HG03442 (cell line): ENCODE results near the gene PDE6H.

ENCODE experiments used
- ATAC-seq: cut with Tn5 transposase; IDR thresholded peaks from one replicate; pipeline ENCODE4 v1.9.1; 2021; ENCODE audit warnings: mild to moderate bottlenecking, moderate library complexity; ENCODE audit not compliant: unreplicated experiment

Gene PDE6H

DNA sequence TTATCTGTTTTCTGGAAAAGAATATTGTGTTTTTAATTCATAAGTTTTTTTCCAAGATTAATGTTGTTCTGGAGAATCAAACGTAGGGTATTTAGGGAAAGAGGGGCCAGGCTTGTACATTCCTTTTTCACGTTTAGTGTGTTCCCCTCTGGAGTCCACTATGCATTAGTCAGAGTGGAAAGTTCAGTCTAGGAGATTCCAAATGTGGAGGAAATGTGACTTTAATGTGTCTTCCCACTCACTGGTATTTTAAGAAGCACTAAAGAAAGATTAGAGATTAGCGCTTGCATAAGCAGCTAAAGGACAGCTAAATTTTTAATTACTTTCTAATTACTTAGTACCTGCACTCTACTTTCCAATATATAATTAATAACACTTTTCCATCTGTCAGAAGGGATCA lies 4.4 kb upstream of the PDE6H start:
- ATAC-seq, result no peak

GRCh38 chr12:14970473-14970872 lies 2.4 kb upstream of the PDE6H start:
- ATAC-seq, result no peak

GRCh38 chr12:14974633-14975032 lies 1.8 kb downstream of the PDE6H start:
- ATAC-seq, result no peak

GRCh38 chr12:14975457-14975856 lies 2.6 kb downstream of the PDE6H start:
- ATAC-seq, result no peak

DNA sequence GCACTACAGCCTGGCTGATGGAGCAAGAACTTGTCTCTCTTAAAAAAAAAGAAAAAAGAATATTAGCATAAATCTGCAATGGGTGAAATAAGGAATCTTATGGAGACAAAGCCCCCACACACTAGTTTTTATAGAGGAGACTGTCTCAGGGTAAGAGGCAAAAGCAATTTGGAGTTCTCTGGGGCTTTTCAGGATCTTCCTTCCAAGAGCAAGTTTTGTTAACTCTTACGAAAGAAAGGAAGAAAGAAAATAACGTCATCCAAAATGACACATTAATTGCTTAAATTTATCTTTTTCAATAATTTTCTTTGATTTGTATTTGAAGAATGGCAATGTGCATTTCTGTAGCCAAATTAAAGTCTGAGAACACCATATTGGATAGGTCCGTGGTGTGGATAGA lies 3.8 kb downstream of the PDE6H start:
- no peak for ATAC-seq

DNA sequence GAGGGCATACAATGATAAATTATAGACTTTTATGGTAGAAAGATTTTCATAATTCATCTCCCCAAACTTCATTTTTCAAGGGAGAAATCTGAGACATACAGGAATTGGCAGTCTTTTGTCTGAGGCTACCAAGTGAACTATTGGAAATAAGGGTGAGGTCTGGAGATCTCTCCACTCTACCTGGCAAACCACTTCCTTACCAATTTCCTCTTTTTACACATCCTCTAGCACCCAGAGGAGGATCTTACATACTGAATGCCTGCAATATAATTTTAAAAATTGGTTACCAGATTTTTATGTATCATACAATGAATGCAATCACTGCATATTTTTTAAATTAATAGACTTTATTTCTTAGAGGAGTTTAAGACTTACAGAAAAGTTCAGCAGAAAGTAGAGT lies 6.6 kb downstream of the PDE6H start:
- no peak for ATAC-seq

DNA sequence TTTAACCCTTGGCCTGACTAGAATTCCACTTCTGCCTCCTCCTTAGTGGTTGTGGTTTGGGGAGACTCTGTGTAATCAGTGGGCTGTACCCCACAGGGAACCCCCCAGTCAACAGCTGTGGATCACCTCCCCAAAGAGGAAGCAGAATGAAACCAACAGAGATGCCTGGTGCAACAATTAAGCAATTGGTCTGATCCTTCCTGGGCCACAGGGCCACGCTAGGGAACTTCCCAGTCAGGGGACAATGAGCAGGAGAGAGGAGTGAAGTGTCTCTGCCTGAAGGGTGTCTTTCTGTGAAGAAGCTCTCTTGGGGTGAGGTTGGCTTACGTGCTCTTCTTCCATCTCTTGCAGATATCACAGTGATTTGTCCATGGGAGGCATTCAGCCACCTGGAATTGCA lies 8.2 kb downstream of the PDE6H start:
- no peak for ATAC-seq

DNA sequence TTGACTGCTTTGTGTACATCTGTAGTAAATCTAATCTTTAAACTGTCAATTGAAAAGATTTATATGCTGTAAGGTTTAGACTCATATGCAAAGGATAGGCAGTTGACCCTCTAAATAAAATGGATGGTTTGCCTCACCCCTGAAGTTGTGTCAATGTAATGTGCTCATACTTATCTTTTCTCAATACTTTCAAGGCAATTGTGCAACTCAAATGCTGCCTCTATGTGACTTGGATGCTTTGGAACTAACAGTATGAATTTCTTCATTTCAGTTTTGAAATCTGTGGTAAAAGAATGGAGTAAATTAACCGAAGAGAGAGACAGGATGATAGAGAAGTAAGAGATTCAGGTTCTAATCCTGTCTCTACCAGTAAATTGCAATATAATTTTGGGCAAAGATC lies 9.7 kb downstream of the PDE6H start:
- ATAC-seq, result no peak

- peak; percentile 36 for ATAC-seq
Observed at GRCh38 chr12:14982991-14983390, 10.1 kb downstream of the PDE6H start.

GRCh38 chr12:14984036-14984435 lies 11.2 kb downstream of the PDE6H start:
- ATAC-seq, result no peak

- ATAC-seq, result no peak
Observed at GRCh38 chr12:14984766-14985285, 12.0 kb downstream of the PDE6H start.

GRCh38 chr12:14986449-14986848 lies 13.6 kb downstream of the PDE6H start:
- no peak for ATAC-seq

GRCh38 chr12:14988035-14988434 lies 15.2 kb downstream of the PDE6H start:
- ATAC-seq, result no peak

GRCh38 chr12:14989790-14990189 lies 16.9 kb downstream of the PDE6H start:
- peak; percentile 53 for ATAC-seq

DNA sequence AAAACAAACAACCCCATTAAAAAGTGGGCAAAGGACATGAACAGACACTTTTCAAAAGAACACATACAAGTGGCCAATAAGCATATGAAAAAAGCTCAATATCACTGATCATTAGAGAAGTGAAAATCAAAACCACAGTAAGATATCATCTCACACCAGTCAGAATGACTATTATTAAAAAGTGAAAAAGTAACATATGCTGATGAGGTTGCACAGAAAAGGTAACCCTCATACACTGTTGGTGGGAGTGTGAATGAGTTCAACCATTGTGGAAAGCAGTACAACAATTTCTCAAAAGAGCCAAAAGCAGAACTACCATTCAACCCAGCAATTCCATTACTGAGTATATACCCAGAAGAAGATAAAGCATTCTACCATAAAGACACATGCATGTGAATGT lies 18.2 kb downstream of the PDE6H start:
- no peak for ATAC-seq

GRCh38 chr12:14992673-14993072 lies 19.8 kb downstream of the PDE6H start:
- ATAC-seq, result no peak

DNA sequence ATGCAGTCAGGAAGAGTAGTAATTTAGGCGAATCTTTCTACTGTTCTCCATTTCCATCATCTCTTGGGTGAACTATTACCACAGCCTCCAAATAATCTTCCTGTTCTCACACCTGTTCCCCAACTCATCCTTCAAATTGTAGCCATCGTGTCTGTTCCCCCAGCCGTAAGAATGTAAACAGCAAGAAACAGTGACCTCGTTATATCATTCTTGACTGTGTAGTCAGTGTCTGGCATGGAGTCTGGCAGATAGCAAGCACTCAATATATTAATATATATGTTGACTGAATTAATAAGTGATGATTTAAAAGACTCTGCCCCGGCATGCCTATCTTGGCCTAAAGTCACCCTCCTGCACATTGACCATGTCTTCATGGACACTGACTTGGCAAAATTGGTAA lies 20.3 kb downstream of the PDE6H start:
- no peak for ATAC-seq

- no peak for ATAC-seq
Observed at GRCh38 chr12:14993537-14994266, 20.9 kb downstream of the PDE6H start.

DNA sequence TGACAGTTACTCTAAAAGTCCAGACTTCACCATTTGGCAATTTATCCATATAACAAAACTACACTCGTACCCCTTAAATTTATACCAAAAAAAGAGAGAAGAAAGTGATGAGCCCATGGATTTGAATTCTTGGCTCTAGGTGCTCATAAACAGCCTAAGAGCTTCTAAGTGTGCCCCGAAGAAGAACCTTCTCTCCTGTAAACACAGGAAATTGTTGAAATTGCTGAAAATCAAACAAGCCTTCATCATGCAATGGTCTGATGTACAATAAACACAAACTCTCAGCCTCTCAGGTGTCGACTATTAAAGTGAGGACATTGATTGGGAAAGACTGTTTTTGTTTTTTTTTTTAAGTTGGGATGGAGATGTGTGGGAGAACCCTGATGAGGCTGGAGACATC lies 21.8 kb downstream of the PDE6H start:
- no peak for ATAC-seq

GRCh38 chr12:14995583-14996425 lies 23.0 kb downstream of the PDE6H start:
- no peak for ATAC-seq

GRCh38 chr12:14997998-14998397 lies 25.2 kb downstream of the PDE6H start:
- ATAC-seq, result no peak

DNA sequence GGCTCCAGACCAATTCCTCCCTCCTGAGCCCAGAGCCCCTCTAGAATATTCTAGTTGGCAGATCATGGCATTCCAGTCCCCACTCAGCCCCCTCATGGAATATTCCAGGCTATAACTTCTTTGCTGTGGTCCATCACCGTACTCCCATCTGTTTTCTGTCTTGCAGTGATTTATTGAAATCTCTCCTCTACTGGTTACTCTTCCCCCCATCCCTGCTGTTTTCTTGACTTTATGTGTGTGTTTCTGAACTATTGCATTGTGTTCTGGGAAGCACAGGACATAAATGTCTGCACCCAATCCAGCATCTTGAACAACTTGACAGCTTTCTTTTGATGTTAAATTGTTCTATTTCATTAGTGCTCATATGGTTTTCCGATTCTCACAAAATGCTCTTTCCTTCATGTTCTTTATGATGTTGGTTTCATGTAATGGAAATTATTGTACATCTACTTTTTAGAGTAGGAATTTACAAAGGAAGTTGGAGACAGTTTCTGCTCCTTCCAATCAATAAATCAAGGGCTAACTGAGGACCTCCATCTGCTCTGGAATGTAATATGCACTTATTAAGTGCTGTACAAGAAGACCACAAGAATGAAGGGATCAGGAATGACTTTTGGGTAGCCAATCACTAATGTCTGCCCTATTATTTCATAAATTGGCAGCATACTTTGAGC lies 26.3 kb downstream of the PDE6H start:
- no peak for ATAC-seq
